Hepatocyte (in vitro differentiated cells): ENCODE measurements around the gene CCDC187.

Source experiments
- CTCF ChIP-seq: fragments of 200-600 bp; sonication (generic); IDR thresholded peaks from 2 replicates; pipeline ENCODE4 v1.5.1; 2016; ENCODE audit warnings: antibody characterized with exemption, mild to moderate bottlenecking; ENCODE audit not compliant: poor library complexity
- EZH2phosphoT487 ChIP-seq: fragments of 200-600 bp; sonication (generic); IDR thresholded peaks from one replicate; pipeline ENCODE4 v1.6.1; 2018; ENCODE audit warnings: antibody characterized with exemption, mild to moderate bottlenecking, low read depth, moderate library complexity; ENCODE audit not compliant: unreplicated experiment, severe bottlenecking

GRCh38 chr9:136316896-136317676 lies 13.2 kb upstream of the CCDC187 start:
- TF ChIP-seq CTCF (no peak), EZH2phosphoT487 (no peak)
